ENCODE measurements around the gene RAC3. TPM values are rescaled to one million over a fixed set of nuclear protein-coding genes. Genes with fewer than 3 reads are reported as not detected.

Gene RAC3
- total RNA-seq, 4 donors from 2014 or later = 13.7 to 34.1 (median 14.8) TPM

DNA sequence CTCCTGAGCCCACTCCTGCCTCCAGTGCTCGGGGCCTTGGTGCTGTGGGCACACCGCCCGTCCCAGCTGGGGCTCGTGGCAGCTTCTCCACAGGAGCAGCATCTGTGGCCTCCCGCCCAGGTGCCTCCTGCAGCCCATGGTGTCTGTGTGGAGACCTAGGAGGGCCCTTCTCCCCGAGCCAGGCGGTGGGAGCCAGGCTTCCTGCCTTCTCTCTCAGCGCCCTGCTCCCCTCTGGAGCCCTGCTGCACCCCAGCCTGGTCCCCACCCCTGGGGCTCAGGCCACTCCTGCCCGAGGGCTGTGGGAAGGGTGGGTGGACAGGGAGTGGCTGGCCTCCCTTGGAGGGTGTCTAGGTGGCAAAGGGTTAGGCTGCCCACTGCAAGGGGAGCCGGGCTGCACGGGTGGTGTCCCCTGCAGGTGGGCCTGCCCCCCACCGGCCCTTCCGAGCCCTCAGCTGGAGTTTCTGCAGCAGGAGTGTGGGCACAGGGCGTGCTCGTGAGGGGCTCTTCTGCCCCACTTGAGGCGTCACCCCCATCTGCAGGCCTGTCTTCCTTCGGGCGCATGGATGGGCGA lies 19.8 kb upstream of the RAC3 start:
- TF ChIP-seq CTCF (IDR thresholded peaks at IDR 0.05) = no peak
- no peak for TF ChIP-seq POLR2AphosphoS5 (IDR thresholded peaks at IDR 0.05)
- no peak for TF ChIP-seq EP300 (IDR thresholded peaks at IDR 0.05)
- TF ChIP-seq POLR2A (IDR thresholded peaks at IDR 0.05) = no peak
- DNase-seq (ENCODE audit: low spot score in 2 of 2) = no peak
- Histone ChIP-seq H3K4me3 (no peak overlapping the region), H3K4me1 (peaks cover 26% of the 10 kb centered on the region), H3K9me3 (no peaks in the 10 kb centered on the region), H3K36me3 (peaks cover 19% of the 10 kb centered on the region), H3K27me3 (no peaks in the 10 kb centered on the region), H3K27ac (no peak overlapping the region)
- no CpG with 5 or more reads among the region's 19 CpGs for WGBS

GRCh38 chr17:82012261-82012639 lies 19.2 kb upstream of the RAC3 start:
- peaks cover 19% of the 10 kb centered on the region for H3K36me3 ChIP-seq
- no peak overlapping the region for H3K27ac ChIP-seq
- TF ChIP-seq POLR2AphosphoS5 (IDR thresholded peaks at IDR 0.05) (no peak), EP300 (IDR thresholded peaks at IDR 0.05) (no peak), CTCF (IDR thresholded peaks at IDR 0.05) (no peak), POLR2A (IDR thresholded peaks at IDR 0.05) (no peak)
- no peak overlapping the region for H3K4me3 ChIP-seq
- H3K9me3 ChIP-seq = no peaks in the 10 kb centered on the region
- H3K27me3 ChIP-seq = no peaks in the 10 kb centered on the region
- no peak for DNase-seq (ENCODE audit: low spot score in 2 of 2)
- WGBS = 89% methylated on average over 10 of the region's 20 CpGs
- H3K4me1 ChIP-seq = peaks cover 26% of the 10 kb centered on the region

- no peak overlapping the region for H3K4me3 ChIP-seq
- 96% methylated on average over 8 of the region's 19 CpGs for whole genome bisulfite sequencing
These were observed 18.7 kb upstream of the RAC3 start for GRCh38 chr17:82012640-82013295.

GRCh38 chr17:82013341-82013740 lies 18.1 kb upstream of the RAC3 start:
- Histone ChIP-seq H3K36me3 (peaks cover 23% of the 10 kb centered on the region), H3K27ac (no peak overlapping the region), H3K4me3 (no peak overlapping the region), H3K9me3 (no peaks in the 10 kb centered on the region), H3K27me3 (no peaks in the 10 kb centered on the region), H3K4me1 (peaks cover 26% of the 10 kb centered on the region)
- no peak for DNase-seq (ENCODE audit: low spot score in 2 of 2)
- WGBS = 31% methylated on average over 11 of the region's 22 CpGs
- TF ChIP-seq POLR2A (IDR thresholded peaks at IDR 0.05) = no peak
- no peak for TF ChIP-seq EP300 (IDR thresholded peaks at IDR 0.05)
- TF ChIP-seq POLR2AphosphoS5 (IDR thresholded peaks at IDR 0.05) = no peak
- no peak for TF ChIP-seq CTCF (IDR thresholded peaks at IDR 0.05)

More at GRCh38 chr17:82012640-82013295, 18.7 kb upstream of the RAC3 start:
- no peak for DNase-seq (ENCODE audit: low spot score in 2 of 2)
- Histone ChIP-seq H3K4me1 (peaks cover 26% of the 10 kb centered on the region), H3K9me3 (no peaks in the 10 kb centered on the region), H3K27me3 (no peaks in the 10 kb centered on the region), H3K27ac (no peak overlapping the region), H3K36me3 (peaks cover 22% of the 10 kb centered on the region)
- TF ChIP-seq POLR2AphosphoS5 (IDR thresholded peaks at IDR 0.05) = no peak
- no peak for TF ChIP-seq EP300 (IDR thresholded peaks at IDR 0.05)
- no peak for TF ChIP-seq POLR2A (IDR thresholded peaks at IDR 0.05)
- TF ChIP-seq CTCF (IDR thresholded peaks at IDR 0.05) = no peak

- peaks cover 22% of the 10 kb centered on the region for H3K36me3 ChIP-seq
- WGBS = 78% methylated on average over 14 of the region's 16 CpGs
- no peak overlapping the region for H3K4me3 ChIP-seq
- no peak for DNase-seq (ENCODE audit: low spot score in 2 of 2)
- no peaks in the 10 kb centered on the region for H3K9me3 ChIP-seq
- H3K27me3 ChIP-seq = no peaks in the 10 kb centered on the region
- H3K27ac ChIP-seq = no peak overlapping the region
- TF ChIP-seq POLR2A (IDR thresholded peaks at IDR 0.05) = no peak
- peaks cover 26% of the 10 kb centered on the region for H3K4me1 ChIP-seq
These were observed 17.6 kb upstream of the RAC3 start for GRCh38 chr17:82013772-82014321.
